Right lobe of liver (tissue), 6 donors: ENCODE results near the gene FGF2. TPM values are rescaled to one million over a fixed set of nuclear protein-coding genes. Genes with fewer than 3 reads are reported as not detected.
A peak's percentile ranks its signal among the peaks of the same experiment; 100 is the strongest.

Experiments
- ATAC-seq, 4 donors: fragments of 200-7000 bp; cut with Tn5 transposase; one replicate each; pipeline ENCODE4 v1.9.1; 2020; ENCODE audit warnings: mild to moderate bottlenecking in 4 of 4, moderate library complexity in 4 of 4
- DNase-seq, 3 donors: peaks; one replicate each; pipeline ENCODE4 v3.0.0-alpha.2; 2020
- H3K27ac ChIP-seq, 3 donors: fragments of 200-600 bp; one replicate each; pipeline ENCODE4 v1.8.0; 2022
- H3K27me3 ChIP-seq, 2 donors: fragments of 200-600 bp; one replicate each; pipeline ENCODE4 v1.8.0; 2022
- H3K36me3 ChIP-seq, 4 donors: fragments of 200-600 bp; sonication (generic) in 1 of 4; one replicate each; pipeline versions ENCODE4 v1.5.1 to v1.8.0; 2017 to 2022; ENCODE audit warnings: control low read depth in 1 of 4
- H3K4me1 ChIP-seq, 4 donors: fragments of 200-600 bp; sonication (generic) in 1 of 4; one replicate each; pipeline versions ENCODE4 v1.5.1 to v1.8.0; 2017 to 2022; ENCODE audit warnings: control low read depth in 1 of 4
- H3K4me3 ChIP-seq, 3 donors: fragments of 200-600 bp; one replicate each; pipeline ENCODE4 v1.8.0; 2022
- H3K9me3 ChIP-seq, 4 donors: fragments of 200-600 bp; sonication (generic) in 1 of 4; one replicate each; pipeline versions ENCODE4 v1.5.1 to v1.8.0; 2017 to 2022; ENCODE audit warnings: control low read depth in 1 of 4
- POLR2A ChIP-seq: fragments of 450-650 bp; IDR thresholded peaks from one replicate; pipeline ENCODE4 v1.6.1; 2017; ENCODE audit warnings: antibody characterized with exemption, mild to moderate bottlenecking
- WGBS: methylation state at CpG from one replicate; pipeline ENCODE4 v1.1.6; 2018; ENCODE audit warnings: low coverage, low lambda C conversion rate; ENCODE audit not compliant: insufficient coverage; ENCODE audit errors: missing lambda C conversion rate; 5-methylcytosine and 5-hydroxymethylcytosine counted together
- intact Hi-C, 2 donors: fragments of 100-400 bp; cut with DNase I; formaldehyde crosslinking; loops; one replicate each; pipeline versions ENCODE4 v1.11.2 to v1.14.1; 2022
- long read RNA-seq: library from polyadenylated mRNA; unstranded; transcript quantifications from one replicate; pipeline ENCODE4 v2.0.0, GENCODE V29; 2019
- total RNA-seq, 6 experiments: library from RNA; depleted of rRNA in 2 of 6; stranded (reverse); fragments of >200 nt in 2 of 6; fragmentation: NEBNext Ultra II Directional in 3 of 6; extraction: Animal tissue kit (Norgen Biotek cat#: 25700) in 3 of 6; gene quantifications; one replicate each; pipeline versions ENCODE4 v1.1.0 to v1.2.4, GENCODE V29; 2016 to 2023
- TF ChIP-seq, protein P1 (sequence below), 4 donors: fragments of 200-600 bp in 3 of 4; fragments of 450-650 bp in 1 of 4; IDR thresholded peaks; one replicate each; pipeline versions ENCODE4 v1.5.1 to v1.8.0; 2016 to 2022; ENCODE audit warnings: antibody characterized with exemption in 4 of 4, mild to moderate bottlenecking in 2 of 4
- donor health status: DM: no; HTN: yes; CAD: no.
- donor health status: DM: no; HTN: no; CAD: no.
- donor health status: DM: no; HTN: no; CAD: no.
- donor health status: DM: no; HTN: yes; CAD: no.
- donor health status: DM: no; HTN: yes; CAD: no.

The FGF2 gene
- total RNA-seq: 1 to 10 TPM in 3 of 6 experiments, under 1 TPM in 3; 0.88 to 1.6 (median 1.1) TPM
- long read RNA-seq: 0 reads

DNA sequence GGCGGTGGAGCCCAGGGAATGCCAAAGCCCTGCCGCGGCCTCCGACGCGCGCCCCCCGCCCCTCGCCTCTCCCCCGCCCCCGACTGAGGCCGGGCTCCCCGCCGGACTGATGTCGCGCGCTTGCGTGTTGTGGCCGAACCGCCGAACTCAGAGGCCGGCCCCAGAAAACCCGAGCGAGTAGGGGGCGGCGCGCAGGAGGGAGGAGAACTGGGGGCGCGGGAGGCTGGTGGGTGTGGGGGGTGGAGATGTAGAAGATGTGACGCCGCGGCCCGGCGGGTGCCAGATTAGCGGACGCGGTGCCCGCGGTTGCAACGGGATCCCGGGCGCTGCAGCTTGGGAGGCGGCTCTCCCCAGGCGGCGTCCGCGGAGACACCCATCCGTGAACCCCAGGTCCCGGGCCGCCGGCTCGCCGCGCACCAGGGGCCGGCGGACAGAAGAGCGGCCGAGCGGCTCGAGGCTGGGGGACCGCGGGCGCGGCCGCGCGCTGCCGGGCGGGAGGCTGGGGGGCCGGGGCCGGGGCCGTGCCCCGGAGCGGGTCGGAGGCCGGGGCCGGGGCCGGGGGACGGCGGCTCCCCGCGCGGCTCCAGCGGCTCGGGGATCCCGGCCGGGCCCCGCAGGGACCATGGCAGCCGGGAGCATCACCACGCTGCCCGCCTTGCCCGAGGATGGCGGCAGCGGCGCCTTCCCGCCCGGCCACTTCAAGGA lies at the start of gene FGF2:
Gene FGF2 (plus strand): TSS at position 279 of the 705 bp plus-strand sequence. CDS start 344 bp downstream, at position 623.
- peaks cover 0 to 13% (median 0%) of the 10 kb centered on the region in 4 donors for H3K4me1 ChIP-seq
- H3K4me3 ChIP-seq: peak within 1 kb of the TSS; percentile 54 to 63 (median 57)
- no peaks in the 10 kb centered on the region for H3K27me3 ChIP-seq
- intact Hi-C loops: no loop called here
- TF ChIP-seq, protein P1, sequence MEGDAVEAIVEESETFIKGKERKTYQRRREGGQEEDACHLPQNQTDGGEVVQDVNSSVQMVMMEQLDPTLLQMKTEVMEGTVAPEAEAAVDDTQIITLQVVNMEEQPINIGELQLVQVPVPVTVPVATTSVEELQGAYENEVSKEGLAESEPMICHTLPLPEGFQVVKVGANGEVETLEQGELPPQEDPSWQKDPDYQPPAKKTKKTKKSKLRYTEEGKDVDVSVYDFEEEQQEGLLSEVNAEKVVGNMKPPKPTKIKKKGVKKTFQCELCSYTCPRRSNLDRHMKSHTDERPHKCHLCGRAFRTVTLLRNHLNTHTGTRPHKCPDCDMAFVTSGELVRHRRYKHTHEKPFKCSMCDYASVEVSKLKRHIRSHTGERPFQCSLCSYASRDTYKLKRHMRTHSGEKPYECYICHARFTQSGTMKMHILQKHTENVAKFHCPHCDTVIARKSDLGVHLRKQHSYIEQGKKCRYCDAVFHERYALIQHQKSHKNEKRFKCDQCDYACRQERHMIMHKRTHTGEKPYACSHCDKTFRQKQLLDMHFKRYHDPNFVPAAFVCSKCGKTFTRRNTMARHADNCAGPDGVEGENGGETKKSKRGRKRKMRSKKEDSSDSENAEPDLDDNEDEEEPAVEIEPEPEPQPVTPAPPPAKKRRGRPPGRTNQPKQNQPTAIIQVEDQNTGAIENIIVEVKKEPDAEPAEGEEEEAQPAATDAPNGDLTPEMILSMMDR (IDR thresholded peaks at IDR 0.05): no peak
- TF ChIP-seq POLR2A: no peak
- H3K9me3 ChIP-seq: no peaks in the 10 kb centered on the region
- H3K27ac ChIP-seq: peak within 1 kb of the TSS in 1 of 3 donors; percentile 16
- WGBS: 2% methylated on average over 30 of the region's 97 CpGs
- no peaks in the 10 kb centered on the region for H3K36me3 ChIP-seq
- DNase-seq: peak; percentile 42 to 63 (median 49)
- peak; percentile 60 to 67 (median 66) for ATAC-seq

DNA sequence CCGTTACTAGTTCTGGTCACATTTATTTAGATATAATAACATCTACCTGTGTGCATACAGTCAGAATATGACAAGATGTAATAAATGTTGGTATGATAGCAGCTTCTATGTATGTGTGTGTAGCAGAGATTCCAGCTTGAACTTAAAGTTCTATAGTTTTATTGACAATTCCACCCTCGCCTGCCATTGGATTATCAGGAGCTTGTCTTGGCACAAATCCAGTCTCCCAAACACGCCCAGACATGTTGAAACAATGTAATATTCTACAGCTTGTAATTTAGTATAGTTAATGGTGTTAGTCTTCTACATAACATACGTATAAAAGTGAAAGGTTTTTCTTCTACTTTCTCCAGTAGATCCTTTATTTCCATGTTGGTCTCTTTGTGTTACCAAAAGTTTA lies 49.7 kb upstream of the FGF2 start:
- DNase-seq (no peak), ATAC-seq (no peak)
- Histone ChIP-seq H3K36me3 (no peaks in the 10 kb centered on the region), H3K4me1 (no peaks in the 10 kb centered on the region), H3K27me3 (no peaks in the 10 kb centered on the region), H3K4me3 (no peak overlapping the region), H3K9me3 (no peaks in the 10 kb centered on the region), H3K27ac (no peak overlapping the region)
- intact Hi-C loops: no loop called here
- TF ChIP-seq, protein P1 (IDR thresholded peaks at IDR 0.05): no peak
- TF ChIP-seq POLR2A: no peak
- WGBS: 61% methylated on average over 4 of the region's 4 CpGs

DNA sequence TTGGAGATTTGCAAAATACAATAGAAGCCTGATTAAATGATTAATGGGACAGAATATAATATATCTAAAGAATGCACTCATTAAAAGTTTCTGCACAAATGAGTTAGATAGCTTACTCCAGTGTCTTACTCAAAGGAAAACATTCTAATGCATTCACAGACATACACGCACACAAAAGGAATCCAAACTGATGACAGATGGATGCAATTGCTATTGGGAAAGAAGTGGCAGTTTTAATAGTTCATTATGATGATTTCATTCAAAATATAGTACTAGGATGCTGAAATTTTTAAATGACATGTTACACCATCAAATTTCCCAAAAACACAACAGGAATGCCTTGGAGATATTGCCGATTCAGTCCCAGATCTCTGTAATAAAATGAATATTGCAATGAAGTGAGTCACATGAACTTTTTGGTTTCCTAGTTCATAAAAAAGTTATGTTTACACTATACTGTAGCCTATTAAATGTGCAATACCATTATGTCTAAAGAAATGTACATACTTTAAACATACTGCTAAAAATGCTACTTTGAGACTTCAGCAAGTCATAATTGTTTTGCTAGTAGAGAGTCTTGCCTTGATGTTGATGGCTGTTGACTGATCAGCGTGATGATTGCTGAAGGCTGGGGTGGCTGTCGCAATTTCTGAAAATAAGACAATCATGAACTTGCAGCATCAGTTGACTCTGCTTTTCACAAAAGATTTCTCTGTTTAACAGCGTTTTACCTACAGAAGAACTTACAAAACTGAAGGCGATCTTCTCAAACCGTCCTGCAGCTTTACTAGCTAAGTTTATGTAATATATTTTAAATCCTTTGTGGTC lies 48.6 kb upstream of the FGF2 start:
- Histone ChIP-seq H3K27ac (no peak overlapping the region), H3K4me3 (no peak overlapping the region), H3K36me3 (no peaks in the 10 kb centered on the region), H3K4me1 (peaks cover 0 to 2% (median 0%) of the 10 kb centered on the region in 4 donors), H3K27me3 (no peaks in the 10 kb centered on the region), H3K9me3 (no peaks in the 10 kb centered on the region)
- no peak for DNase-seq
- ATAC-seq: no peak
- intact Hi-C loops: no loop called here
- 89% methylated on average over 7 of the region's 7 CpGs for WGBS
- TF ChIP-seq, protein P1 (IDR thresholded peaks at IDR 0.05): no peak
- TF ChIP-seq POLR2A: no peak

DNA sequence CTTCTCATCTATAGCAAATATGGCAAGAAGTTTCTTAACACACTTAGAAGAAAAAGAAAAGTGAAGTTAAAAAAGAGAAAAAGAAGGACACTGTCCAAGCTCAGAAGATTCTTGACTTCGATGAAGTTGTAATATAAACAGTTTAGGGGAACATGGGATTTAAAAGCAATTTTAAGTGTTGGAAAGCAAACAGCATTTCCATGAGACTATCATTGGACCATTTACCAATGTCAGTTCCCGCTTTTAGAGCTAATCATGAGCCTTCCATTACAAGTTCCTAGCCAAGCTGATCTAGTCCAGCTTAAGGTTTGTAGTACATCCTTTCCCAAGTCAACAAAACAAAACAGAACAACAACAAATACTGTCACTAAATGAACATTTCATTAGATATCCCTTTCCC lies 45.1 kb upstream of the FGF2 start:
- H3K9me3 ChIP-seq: no peaks in the 10 kb centered on the region
- ATAC-seq: no peak
- H3K27ac ChIP-seq: no peak overlapping the region
- no peak for DNase-seq
- 58% methylated on average over 2 of the region's 2 CpGs for WGBS
- no peaks in the 10 kb centered on the region for H3K36me3 ChIP-seq
- H3K27me3 ChIP-seq: no peaks in the 10 kb centered on the region
- no peak overlapping the region for H3K4me3 ChIP-seq
- no peak for TF ChIP-seq POLR2A
- TF ChIP-seq, protein P1 (IDR thresholded peaks at IDR 0.05): no peak
- peaks cover 0 to 17% (median 3%) of the 10 kb centered on the region in 4 donors for H3K4me1 ChIP-seq
- intact Hi-C loops: no loop called here
